IPS-20b (cell line): ENCODE measurements around the gene TXNDC11.
"Not testable (repeated sequence)": the region's sequence is repeated elsewhere in the genome, so short reads cannot be mapped to it uniquely, and the experiment has no call there.

Experiments used
- H3K27ac ChIP-seq: one replicate; pipeline ENCODE4 v1.5.1; 2013; ENCODE audit warnings: low read length
- H3K27me3 ChIP-seq: 2 replicates; pipeline ENCODE4 v1.6.1; 2013; ENCODE audit warnings: mild to moderate bottlenecking, low read length, inconsistent platforms; ENCODE audit not compliant: insufficient read depth
- H3K36me3 ChIP-seq: 2 replicates; pipeline ENCODE4 v1.6.1; 2013; ENCODE audit warnings: low read depth, mild to moderate bottlenecking, inconsistent platforms, low read length, moderate library complexity; ENCODE audit not compliant: insufficient read depth
- H3K4me1 ChIP-seq: 2 replicates; pipeline ENCODE4 v1.6.1; 2013; ENCODE audit warnings: mild to moderate bottlenecking, control low read depth, inconsistent platforms, low read length, moderate library complexity; ENCODE audit not compliant: insufficient read depth
- H3K4me3 ChIP-seq: 2 replicates; pipeline ENCODE4 v1.5.1; 2013; ENCODE audit warnings: mild to moderate bottlenecking, low read length, inconsistent platforms
- H3K9ac ChIP-seq: 2 replicates; pipeline ENCODE4 v1.6.1; 2013; ENCODE audit warnings: low read depth, mild to moderate bottlenecking, inconsistent platforms, low read length, moderate library complexity
- H3K9me3 ChIP-seq: 2 replicates; pipeline ENCODE4 v1.6.1; 2013; ENCODE audit warnings: mild to moderate bottlenecking, low read depth, low read length, inconsistent platforms; ENCODE audit not compliant: insufficient read depth

TXNDC11 gene

GRCh38 chr16:11742536-11743307 lies at the start of gene TXNDC11:
TXNDC11 (minus strand) TSS chr16:11742857; CDS start chr16:11742730, 127 bp downstream.
- Histone ChIP-seq H3K27ac (no peak within 1 kb of the TSS), H3K9me3 (no peaks in the 10 kb centered on the region), H3K36me3 (peaks cover 5% of the 10 kb centered on the region; the same call in 1 of the 2 replicates), H3K9ac (peak within 1 kb of the TSS; percentile 74), H3K27me3 (no peaks in the 10 kb centered on the region), H3K4me1 (peaks cover 7% of the 10 kb centered on the region; the same call in 1 of the 2 replicates), H3K4me3 (peak within 1 kb of the TSS; percentile 83)

GRCh38 chr16:11791144-11791828 lies 48.6 kb upstream of the TXNDC11 start:
- no peaks in the 10 kb centered on the region; the same call in 1 of the 2 replicates for H3K4me1 ChIP-seq
- H3K36me3 ChIP-seq, result peaks cover 18% of the 10 kb centered on the region
- 0 out of 2 replicates have a peak overlapping the region, but pooled peaks have one; percentile 21 for H3K9ac ChIP-seq
- H3K27me3 ChIP-seq, result no peaks in the 10 kb centered on the region
- no peaks in the 10 kb centered on the region for H3K9me3 ChIP-seq
- no peak overlapping the region for H3K27ac ChIP-seq
- H3K4me3 ChIP-seq, result no peak overlapping the region

- H3K9ac ChIP-seq, result no peak overlapping the region
- H3K9me3 ChIP-seq, result no peaks in the 10 kb centered on the region
- no peaks in the 10 kb centered on the region for H3K27me3 ChIP-seq
- H3K4me3 ChIP-seq, result no peak overlapping the region
- H3K27ac ChIP-seq, result no peak overlapping the region
- peaks cover 9% of the 10 kb centered on the region; the same call in 1 of the 2 replicates for H3K36me3 ChIP-seq
- H3K4me1 ChIP-seq, result no peaks in the 10 kb centered on the region; the same call in 1 of the 2 replicates
Measured at GRCh38 chr16:11788914-11789313, 46.3 kb upstream of the TXNDC11 start.

GRCh38 chr16:11784980-11785599 lies 42.4 kb upstream of the TXNDC11 start:
- H3K27ac ChIP-seq, H3K4me1 ChIP-seq, H3K4me3 ChIP-seq, H3K9me3 ChIP-seq, H3K27me3 ChIP-seq, H3K9ac ChIP-seq: not testable (repeated sequence)
- H3K36me3 ChIP-seq, result peaks cover 18% of the 10 kb centered on the region; the same call in 1 of the 2 replicates

- H3K9ac ChIP-seq, H3K4me1 ChIP-seq, H3K27me3 ChIP-seq, H3K4me3 ChIP-seq, H3K9me3 ChIP-seq, H3K27ac ChIP-seq: not testable (repeated sequence)
- peaks cover 22% of the 10 kb centered on the region; the same call in 1 of the 2 replicates for H3K36me3 ChIP-seq
Measured at GRCh38 chr16:11784381-11784780, 41.7 kb upstream of the TXNDC11 start.

GRCh38 chr16:11784038-11784369 lies 41.3 kb upstream of the TXNDC11 start:
- Histone ChIP-seq H3K9ac (no peak overlapping the region), H3K9me3 (no peaks in the 10 kb centered on the region), H3K4me3 (no peak overlapping the region), H3K36me3 (peaks cover 26% of the 10 kb centered on the region; the same call in 1 of the 2 replicates), H3K27ac (no peak overlapping the region), H3K4me1 (no peaks in the 10 kb centered on the region), H3K27me3 (no peaks in the 10 kb centered on the region)

- H3K4me3 ChIP-seq, result no peak overlapping the region
- H3K27ac ChIP-seq, result no peak overlapping the region
- no peaks in the 10 kb centered on the region for H3K27me3 ChIP-seq
- no peaks in the 10 kb centered on the region for H3K9me3 ChIP-seq
- peaks cover 28% of the 10 kb centered on the region; the same call in 1 of the 2 replicates for H3K36me3 ChIP-seq
- no peaks in the 10 kb centered on the region for H3K4me1 ChIP-seq
- no peak overlapping the region for H3K9ac ChIP-seq
Measured at GRCh38 chr16:11783319-11784037, 40.8 kb upstream of the TXNDC11 start.

GRCh38 chr16:11781773-11782172 lies 39.1 kb upstream of the TXNDC11 start:
- Histone ChIP-seq H3K27me3 (no peaks in the 10 kb centered on the region), H3K9me3 (no peaks in the 10 kb centered on the region), H3K9ac (no peak overlapping the region), H3K4me1 (no peaks in the 10 kb centered on the region), H3K4me3 (no peak overlapping the region), H3K36me3 (peaks cover 37% of the 10 kb centered on the region), H3K27ac (no peak overlapping the region)

- no peak overlapping the region for H3K4me3 ChIP-seq
- no peak overlapping the region for H3K9ac ChIP-seq
- no peaks in the 10 kb centered on the region for H3K9me3 ChIP-seq
- H3K27me3 ChIP-seq, result no peaks in the 10 kb centered on the region
- H3K27ac ChIP-seq, result no peak overlapping the region
- H3K4me1 ChIP-seq, result no peaks in the 10 kb centered on the region; the same call in 1 of the 2 replicates
- H3K36me3 ChIP-seq, result peaks cover 44% of the 10 kb centered on the region
Measured at GRCh38 chr16:11780991-11781680, 38.5 kb upstream of the TXNDC11 start.

GRCh38 chr16:11779074-11779473 lies 36.4 kb upstream of the TXNDC11 start:
- no peaks in the 10 kb centered on the region for H3K9me3 ChIP-seq
- H3K27me3 ChIP-seq, result no peaks in the 10 kb centered on the region
- H3K9ac ChIP-seq, result no peak overlapping the region
- H3K36me3 ChIP-seq, result peaks cover 63% of the 10 kb centered on the region
- no peaks in the 10 kb centered on the region; the same call in 1 of the 2 replicates for H3K4me1 ChIP-seq
- no peak overlapping the region for H3K27ac ChIP-seq
- no peak overlapping the region for H3K4me3 ChIP-seq
